SU-DHL-6 (cell line): ENCODE measurements around the gene ANKRD63.

ENCODE experiments used
- H2AFZ ChIP-seq: fragments of 200-600 bp; sonication (generic); 2 replicates; pipeline ENCODE4 v1.6.1; 2014; ENCODE audit warnings: low read depth, mild to moderate bottlenecking, moderate library complexity, mixed read lengths, antibody characterized with exemption, low read length; ENCODE audit not compliant: severe bottlenecking
- H3F3A ChIP-seq: fragments of 200-600 bp; shearing (Covaris generic); 2 replicates; pipeline ENCODE4 v1.6.0; 2016; ENCODE audit warnings: antibody characterized with exemption, mild to moderate bottlenecking; ENCODE audit not compliant: insufficient read depth
- H3K27ac ChIP-seq: fragments of 200-600 bp; sonication (generic); 2 replicates; pipeline ENCODE4 v1.5.1; 2016; ENCODE audit warnings: low read depth, mild to moderate bottlenecking, low read length, moderate library complexity, mixed read lengths
- H3K27me3 ChIP-seq: fragments of 200-600 bp; sonication (generic), shearing (Covaris generic); 2 replicates; pipeline ENCODE4 v1.6.0; 2014; ENCODE audit warnings: mild to moderate bottlenecking, low read length
- H3K36me3 ChIP-seq: fragments of 200-600 bp; sonication (generic); 2 replicates; pipeline ENCODE4 v1.6.1; 2014; ENCODE audit warnings: mild to moderate bottlenecking, low read length, mixed read lengths
- H3K4me2 ChIP-seq: fragments of 300-600, 200-600 bp; shearing (Covaris generic), sonication (generic); 2 replicates; pipeline ENCODE4 v1.6.0; 2014; ENCODE audit warnings: low read length, low read depth, mild to moderate bottlenecking; ENCODE audit not compliant: poor library complexity, severe bottlenecking
- H3K4me3 ChIP-seq: fragments of 200-600 bp; sonication (generic); 2 replicates; pipeline ENCODE4 v1.5.1; 2014; ENCODE audit warnings: antibody characterized with exemption, low read length, mild to moderate bottlenecking, mixed read lengths; ENCODE audit not compliant: insufficient read depth, poor library complexity, severe bottlenecking
- H3K79me2 ChIP-seq: fragments of 200-600 bp; sonication (generic); 2 replicates; pipeline ENCODE4 v1.6.1; 2014; ENCODE audit warnings: mild to moderate bottlenecking, low read length, moderate library complexity; ENCODE audit not compliant: insufficient read depth
- H3K9ac ChIP-seq: fragments of 200-600 bp; sonication (generic); 2 replicates; pipeline ENCODE4 v1.7.0; 2014; ENCODE audit warnings: mild to moderate bottlenecking, low read length
- H3K9me2 ChIP-seq: fragments of 200-600 bp; sonication (generic); replicated peaks from 2 replicates; pipeline ENCODE4 v1.6.1; 2014; ENCODE audit warnings: low read length; ENCODE audit not compliant: insufficient read depth
- H3K9me3 ChIP-seq: fragments of 200-600 bp; sonication (generic); 2 replicates; pipeline ENCODE4 v1.6.1; 2014; ENCODE audit warnings: low read length, mixed read lengths; ENCODE audit not compliant: insufficient read depth
- H4K20me1 ChIP-seq: fragments of 200-600 bp; sonication (generic); 2 replicates; pipeline ENCODE4 v1.6.1; 2014; ENCODE audit warnings: low read depth, mild to moderate bottlenecking, antibody characterized with exemption, low read length, moderate library complexity, mixed read lengths
- CTCF ChIP-seq: fragments of 200-600 bp; sonication (generic); IDR thresholded peaks from one replicate; pipeline ENCODE4 v1.5.1; 2017; ENCODE audit warnings: antibody characterized with exemption, mild to moderate bottlenecking, low read length, moderate library complexity; ENCODE audit not compliant: insufficient read depth, poor library complexity, severe bottlenecking
- EZH2phosphoT487 ChIP-seq: fragments of 200-600 bp; sonication (generic), shearing (Covaris generic); conservative IDR thresholded peaks from 2 replicates; pipeline ENCODE4 v1.6.1; 2018; ENCODE audit warnings: mild to moderate bottlenecking, antibody characterized with exemption, low read length, moderate library complexity, mixed read lengths

ANKRD63 gene

GRCh38 chr15:40257656-40258450, 25.0 kb downstream of the ANKRD63 start:
- no peaks in the 10 kb centered on the region for H4K20me1 ChIP-seq
- H2AFZ ChIP-seq, result no peak overlapping the region
- no peaks in the 10 kb centered on the region for H3K9me3 ChIP-seq
- no peaks in the 10 kb centered on the region for H3K36me3 ChIP-seq
- TF ChIP-seq EZH2phosphoT487 (no peak), CTCF (no peak)
- no peaks in the 10 kb centered on the region for H3K27me3 ChIP-seq
- H3K9ac ChIP-seq, result no peak overlapping the region
- no peaks in the 10 kb centered on the region for H3K9me2 ChIP-seq
- H3F3A ChIP-seq, result no peaks in the 10 kb centered on the region
- no peak overlapping the region for H3K4me3 ChIP-seq
- H3K4me2 ChIP-seq, result no peak overlapping the region
- no peaks in the 10 kb centered on the region for H3K79me2 ChIP-seq
- no peak overlapping the region for H3K27ac ChIP-seq

GRCh38 chr15:40256638-40257235, 26.1 kb downstream of the ANKRD63 start:
- Histone ChIP-seq H3K9ac (no peak overlapping the region), H3K4me2 (no peak overlapping the region)

GRCh38 chr15:40255033-40255432, 27.8 kb downstream of the ANKRD63 start:
- H3K9me3 ChIP-seq, result no peaks in the 10 kb centered on the region
- H3F3A ChIP-seq, result no peaks in the 10 kb centered on the region
- H3K4me2 ChIP-seq, result no peak overlapping the region
- no peaks in the 10 kb centered on the region for H3K9me2 ChIP-seq
- no peak overlapping the region for H3K4me3 ChIP-seq
- H3K27ac ChIP-seq, result no peak overlapping the region
- no peak overlapping the region for H2AFZ ChIP-seq
- no peaks in the 10 kb centered on the region for H3K36me3 ChIP-seq
- no peaks in the 10 kb centered on the region for H3K27me3 ChIP-seq
- no peaks in the 10 kb centered on the region for H3K79me2 ChIP-seq
- TF ChIP-seq EZH2phosphoT487, result no peak
- no peak for TF ChIP-seq CTCF
- H3K9ac ChIP-seq, result no peak overlapping the region
- H4K20me1 ChIP-seq, result no peaks in the 10 kb centered on the region

More at GRCh38 chr15:40256638-40257235, 26.1 kb downstream of the ANKRD63 start:
- Histone ChIP-seq H3K27ac (no peak overlapping the region), H2AFZ (no peak overlapping the region), H3K4me3 (no peak overlapping the region), H3K36me3 (no peaks in the 10 kb centered on the region), H3K27me3 (no peaks in the 10 kb centered on the region), H4K20me1 (no peaks in the 10 kb centered on the region), H3K79me2 (no peaks in the 10 kb centered on the region), H3K9me2 (no peaks in the 10 kb centered on the region), H3K9me3 (no peaks in the 10 kb centered on the region), H3F3A (no peaks in the 10 kb centered on the region)
- no peak for TF ChIP-seq CTCF
- no peak for TF ChIP-seq EZH2phosphoT487
